ENCODE results near the gene SKIL.
A peak's percentile ranks its signal among the peaks of the same experiment; 100 is the strongest.
"Not testable (repeated sequence)": the region's sequence is repeated elsewhere in the genome, so short reads cannot be mapped to it uniquely, and the experiment has no call there.

SKIL gene, protein sequence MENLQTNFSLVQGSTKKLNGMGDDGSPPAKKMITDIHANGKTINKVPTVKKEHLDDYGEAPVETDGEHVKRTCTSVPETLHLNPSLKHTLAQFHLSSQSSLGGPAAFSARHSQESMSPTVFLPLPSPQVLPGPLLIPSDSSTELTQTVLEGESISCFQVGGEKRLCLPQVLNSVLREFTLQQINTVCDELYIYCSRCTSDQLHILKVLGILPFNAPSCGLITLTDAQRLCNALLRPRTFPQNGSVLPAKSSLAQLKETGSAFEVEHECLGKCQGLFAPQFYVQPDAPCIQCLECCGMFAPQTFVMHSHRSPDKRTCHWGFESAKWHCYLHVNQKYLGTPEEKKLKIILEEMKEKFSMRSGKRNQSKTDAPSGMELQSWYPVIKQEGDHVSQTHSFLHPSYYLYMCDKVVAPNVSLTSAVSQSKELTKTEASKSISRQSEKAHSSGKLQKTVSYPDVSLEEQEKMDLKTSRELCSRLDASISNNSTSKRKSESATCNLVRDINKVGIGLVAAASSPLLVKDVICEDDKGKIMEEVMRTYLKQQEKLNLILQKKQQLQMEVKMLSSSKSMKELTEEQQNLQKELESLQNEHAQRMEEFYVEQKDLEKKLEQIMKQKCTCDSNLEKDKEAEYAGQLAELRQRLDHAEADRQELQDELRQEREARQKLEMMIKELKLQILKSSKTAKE

DNA sequence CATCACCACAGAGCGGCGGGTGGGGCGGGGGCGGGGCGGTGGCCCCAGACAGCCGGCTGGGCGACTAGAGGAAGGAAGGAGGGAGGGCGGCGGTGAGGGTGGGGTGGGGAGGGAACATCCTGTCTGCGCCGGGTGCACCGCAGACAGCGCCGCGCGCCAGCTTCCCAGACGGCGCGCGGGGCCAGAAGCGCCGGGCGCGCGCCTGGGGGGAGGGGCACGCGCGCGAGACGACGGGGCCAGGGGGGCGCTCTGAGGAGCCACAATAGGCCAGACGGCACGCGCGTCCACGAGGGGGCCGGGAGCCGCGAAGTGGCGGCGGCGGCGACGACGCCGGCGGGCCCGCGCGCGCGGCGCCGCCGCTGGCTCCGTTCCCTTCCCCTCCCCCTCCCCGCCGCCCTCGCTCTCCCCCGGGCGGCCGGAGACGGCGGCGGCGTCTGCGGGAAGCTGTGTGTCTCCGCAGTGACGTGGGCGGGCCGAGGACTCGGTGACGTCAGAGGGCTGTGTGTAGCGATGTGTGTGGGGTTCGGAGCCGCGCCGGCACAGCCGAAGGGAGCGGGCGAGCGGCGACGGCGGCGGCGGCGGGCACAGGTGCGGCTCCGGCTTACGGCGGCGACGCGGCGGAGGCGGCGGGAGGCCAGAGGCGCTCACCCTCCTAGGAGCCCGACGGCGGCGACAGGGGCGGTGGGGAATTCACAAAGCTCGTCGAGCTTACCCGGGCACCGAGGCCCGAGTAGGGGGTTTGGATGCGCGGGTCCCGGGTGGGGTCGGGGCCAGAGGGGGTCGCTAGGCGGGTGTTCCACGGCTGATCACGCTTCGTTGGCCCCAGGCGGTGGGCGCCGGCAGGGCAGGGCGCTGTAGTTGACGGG, at the start of gene SKIL:
TSS of gene SKIL (plus strand) at position 540 of the 866 bp plus-strand sequence. CDS start 2,617 bp downstream, outside the sequence.
- peak; percentile 72 for DNase-seq (ENCODE audit: low spot score)

DNA sequence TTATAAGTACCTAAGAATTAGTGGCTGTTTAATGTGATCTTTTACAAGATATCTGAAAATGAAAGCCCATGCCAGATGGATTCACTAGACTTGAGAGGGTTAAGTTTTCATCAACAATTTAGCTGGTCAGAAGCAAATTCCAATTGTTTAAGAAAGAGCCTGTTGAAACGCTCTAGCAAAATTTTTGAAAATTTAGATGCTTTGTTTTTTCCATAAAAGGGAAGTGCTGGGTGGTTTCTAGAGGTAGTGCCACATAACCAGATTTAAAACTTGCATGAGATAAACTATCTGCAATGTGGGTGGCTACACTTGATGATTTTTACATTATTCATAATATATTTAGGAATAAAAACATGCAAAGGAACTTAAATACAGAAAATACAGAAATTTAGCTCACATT, 48.5 kb upstream of the SKIL start:
- DNase-seq (ENCODE audit: low spot score): no peak

DNA sequence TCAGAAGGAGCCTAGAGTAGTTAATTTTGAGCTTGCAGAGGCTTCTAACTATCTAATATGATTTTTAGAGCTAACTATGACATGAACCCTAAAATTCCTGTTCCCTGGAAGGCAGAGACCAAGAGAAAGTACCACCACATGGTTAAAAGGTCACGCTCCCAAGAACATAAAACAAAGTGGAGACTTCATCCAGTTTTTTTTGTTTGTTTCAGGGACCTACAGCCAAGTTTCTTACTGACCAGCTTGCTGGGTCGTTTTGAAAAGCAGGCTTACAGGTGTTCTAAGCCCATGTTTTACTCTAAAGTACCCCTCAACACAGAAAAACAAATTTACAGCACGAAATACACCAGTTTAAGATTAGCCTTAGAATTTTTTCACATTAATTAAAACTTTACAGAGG, 39.6 kb upstream of the SKIL start:
- no peak for DNase-seq (ENCODE audit: low spot score)

DNA sequence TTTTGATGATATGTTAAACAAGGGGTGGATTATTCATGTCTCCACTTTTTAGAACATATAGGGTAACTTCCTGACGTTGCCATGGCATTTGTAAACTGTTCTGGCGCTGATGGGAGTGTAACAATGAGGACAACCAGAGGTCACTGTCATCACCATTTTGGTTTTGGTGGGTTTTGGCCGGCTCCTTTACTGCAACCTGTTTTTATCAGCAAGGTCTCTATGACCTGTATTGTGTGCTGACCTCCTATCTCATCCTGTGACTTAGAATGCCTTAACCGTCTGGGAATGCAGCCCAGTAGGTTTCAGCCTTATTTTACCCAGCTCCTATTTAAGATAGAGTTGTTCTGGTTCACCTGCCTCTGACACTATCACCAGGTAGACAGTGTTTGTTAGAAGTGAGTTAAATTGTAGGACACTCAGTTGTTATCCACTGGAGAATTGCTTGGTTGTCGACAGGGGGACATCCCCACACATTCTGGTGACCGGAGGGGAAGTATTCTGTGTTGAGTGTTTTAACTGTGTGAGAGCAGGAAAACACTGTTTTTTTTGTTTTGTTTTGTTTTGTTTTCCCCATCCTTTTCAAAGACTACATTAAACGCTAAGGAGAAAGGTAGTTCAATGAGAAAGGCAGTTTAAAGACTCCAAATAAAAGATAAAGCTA, 36.9 kb upstream of the SKIL start:
- DNase-seq (ENCODE audit: low spot score): no peak

DNA sequence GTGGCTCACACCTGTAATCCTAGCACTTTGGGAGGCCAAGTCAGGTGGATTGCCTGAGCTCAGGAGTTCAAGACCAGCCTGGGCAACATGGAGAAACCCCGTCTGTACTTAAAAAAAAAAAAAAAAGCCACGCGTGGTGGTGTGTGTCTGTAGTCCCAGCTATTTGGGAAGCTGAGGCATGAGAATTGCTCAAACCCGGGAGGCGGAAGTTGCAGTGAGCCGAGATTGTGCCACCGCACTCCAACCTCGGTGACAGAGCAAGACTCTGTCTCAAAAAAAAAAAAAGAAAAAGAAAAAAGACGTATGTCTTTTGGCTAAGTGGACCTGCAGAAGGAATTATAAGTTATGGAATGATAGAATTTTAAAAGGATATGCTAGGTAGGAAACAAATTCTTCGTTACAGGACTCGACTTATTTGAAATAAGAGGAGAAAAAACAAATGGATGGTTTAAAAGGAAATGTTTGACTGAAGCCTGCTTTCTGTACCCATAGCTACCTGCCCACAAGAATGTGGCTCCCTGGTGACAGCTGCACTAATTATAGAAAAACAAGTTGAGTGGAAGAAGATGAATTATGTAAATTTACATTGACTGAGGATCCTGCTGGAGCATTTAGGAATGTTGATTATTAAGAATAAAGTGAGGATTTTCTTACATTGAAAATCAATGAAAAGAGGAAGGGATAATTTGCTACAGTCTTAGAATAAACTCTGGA, 36.0 kb upstream of the SKIL start:
- no peak for DNase-seq (ENCODE audit: low spot score)

DNA sequence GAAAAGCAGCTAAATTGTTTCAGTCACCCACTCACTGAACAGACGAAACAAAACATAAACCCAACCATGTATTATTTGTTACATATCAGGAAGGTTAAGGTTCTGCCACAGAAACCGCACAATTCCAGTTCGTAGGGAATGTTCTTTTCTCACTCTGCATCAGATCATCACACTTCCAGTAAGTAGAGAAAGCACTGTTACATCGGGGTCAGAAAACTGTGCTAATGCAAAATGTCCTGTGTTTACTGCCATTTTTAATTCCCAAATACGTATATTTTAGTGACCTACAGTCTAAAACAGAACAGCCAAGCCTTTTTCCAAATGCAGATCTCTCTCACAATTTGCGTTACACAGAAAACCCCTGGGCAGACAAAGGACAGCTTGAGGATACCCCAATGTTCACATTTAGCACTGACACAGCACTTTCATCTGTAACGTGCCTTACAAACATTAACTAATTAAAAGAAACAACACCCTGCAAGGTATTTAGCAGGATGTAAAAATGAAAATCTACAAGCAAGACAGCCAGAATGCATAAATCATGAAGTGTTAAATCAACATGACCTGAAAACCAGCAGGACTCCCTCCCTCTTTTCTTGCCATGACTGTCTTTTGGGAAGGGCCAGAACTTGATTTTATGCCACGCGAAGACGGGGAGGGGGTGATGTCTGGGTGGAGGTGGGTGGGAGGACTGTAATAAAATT, 34.8 kb upstream of the SKIL start:
- DNase-seq (ENCODE audit: low spot score): no peak

DNA sequence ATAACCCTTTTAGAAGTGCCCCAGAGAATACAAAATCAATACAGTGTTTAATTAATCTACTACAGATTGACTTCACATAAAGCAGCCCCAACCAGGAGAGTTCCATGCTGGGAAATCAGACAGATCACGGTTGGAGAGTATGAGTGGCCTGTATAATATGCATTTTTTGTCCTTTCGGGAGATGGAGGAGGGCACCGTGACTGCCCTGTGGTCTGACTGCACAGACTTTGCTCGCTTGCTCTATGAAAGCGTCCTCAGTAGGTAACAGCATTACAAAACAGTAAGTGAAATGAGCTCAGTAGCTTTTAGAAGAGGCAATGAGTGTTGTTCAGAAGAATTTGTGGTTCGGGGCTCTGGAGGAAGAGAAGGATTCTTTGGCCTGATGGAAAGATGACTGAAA, 34.2 kb upstream of the SKIL start:
- no peak for DNase-seq (ENCODE audit: low spot score)

DNA sequence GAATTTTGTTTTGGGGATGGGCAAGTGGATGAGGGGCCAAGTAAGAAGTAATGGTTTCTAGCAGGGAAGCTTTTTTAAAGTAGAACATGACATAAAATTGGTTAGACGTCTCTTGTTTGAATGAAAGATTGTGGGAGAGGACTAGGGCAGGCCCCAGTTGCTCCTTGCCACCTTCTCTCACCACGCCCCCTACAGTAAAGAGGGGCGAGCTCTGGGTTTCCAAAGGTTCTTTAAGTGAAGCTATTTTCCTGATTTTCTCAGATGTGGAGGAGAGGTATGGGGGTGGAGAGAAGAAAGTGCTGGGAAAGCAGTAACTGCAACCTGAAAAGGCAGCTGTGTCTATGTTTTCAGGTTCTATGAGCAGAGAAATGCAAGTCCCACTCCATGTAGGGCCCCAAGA, 32.6 kb upstream of the SKIL start:
- DNase-seq (ENCODE audit: low spot score): no peak

DNA sequence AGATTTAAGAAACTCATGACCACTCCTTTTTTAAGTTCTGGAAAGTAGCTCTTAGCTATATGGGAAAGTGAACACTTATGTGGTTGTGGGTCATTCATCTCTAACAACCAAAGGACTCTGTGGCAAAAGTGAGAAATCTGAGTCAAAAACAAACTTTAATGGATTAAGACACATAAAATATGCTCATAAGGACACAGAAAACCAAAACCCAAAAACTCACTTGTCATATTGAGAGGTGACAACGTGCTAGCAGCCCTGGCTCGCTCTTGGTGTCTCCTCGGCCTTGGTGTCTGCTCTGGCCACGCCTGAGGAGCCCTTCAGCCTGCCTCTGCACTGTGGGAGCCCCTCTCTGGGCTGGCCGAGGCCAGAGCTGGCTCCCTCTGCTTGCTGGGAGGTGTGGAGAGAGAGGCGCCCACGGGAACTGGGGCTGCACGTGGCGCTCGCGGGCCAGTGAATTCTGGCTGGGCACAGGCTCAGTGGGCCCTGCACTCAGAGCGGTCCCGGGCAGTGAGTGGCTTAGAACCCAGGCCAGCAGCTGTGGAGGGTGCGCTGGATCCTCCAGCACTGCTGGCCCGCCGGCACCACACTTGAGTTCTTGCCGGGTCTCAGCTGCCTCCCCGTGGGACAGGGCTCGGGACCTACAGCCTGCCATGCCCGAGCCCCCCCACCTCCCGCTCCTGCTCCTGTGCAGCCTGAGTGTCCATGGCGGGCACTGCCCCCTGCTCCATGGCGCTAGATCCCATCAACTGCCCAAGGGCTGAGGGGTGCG, 30.3 kb upstream of the SKIL start:
- DNase-seq (ENCODE audit: low spot score): no peak

DNA sequence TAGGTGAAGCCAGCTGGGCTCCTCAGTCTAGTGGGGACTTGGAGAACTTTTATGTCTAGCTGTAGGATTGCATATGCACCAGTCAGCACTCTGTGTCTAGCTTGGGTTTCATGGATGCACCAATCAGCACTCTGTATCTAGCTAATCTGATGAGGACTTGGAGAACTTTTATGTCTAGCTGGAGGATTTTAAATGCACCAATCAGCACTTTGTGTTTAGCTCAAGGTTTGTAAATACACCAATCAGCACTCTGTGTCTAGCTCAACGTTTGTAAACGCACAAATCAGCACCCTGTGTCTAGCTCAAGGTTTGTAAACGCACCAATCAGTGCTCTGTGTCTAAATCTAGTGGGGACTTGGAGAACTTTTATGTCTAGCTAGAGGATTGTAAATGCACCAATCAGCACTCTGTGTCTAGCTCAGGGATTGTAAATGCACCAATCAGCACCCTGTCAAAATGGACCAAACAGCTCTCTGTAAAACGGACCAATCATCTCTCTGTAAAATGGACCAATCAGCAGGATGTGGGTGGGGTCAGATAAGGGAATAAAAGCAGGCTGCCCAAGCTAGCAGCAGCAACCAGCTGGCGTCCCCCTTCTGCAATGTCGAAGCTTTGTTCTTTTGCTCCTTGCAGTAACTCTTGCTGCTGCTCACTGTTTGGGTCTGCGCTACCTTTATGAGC, 29.5 kb upstream of the SKIL start:
- DNase-seq (ENCODE audit: low spot score): not testable (repeated sequence)

DNA sequence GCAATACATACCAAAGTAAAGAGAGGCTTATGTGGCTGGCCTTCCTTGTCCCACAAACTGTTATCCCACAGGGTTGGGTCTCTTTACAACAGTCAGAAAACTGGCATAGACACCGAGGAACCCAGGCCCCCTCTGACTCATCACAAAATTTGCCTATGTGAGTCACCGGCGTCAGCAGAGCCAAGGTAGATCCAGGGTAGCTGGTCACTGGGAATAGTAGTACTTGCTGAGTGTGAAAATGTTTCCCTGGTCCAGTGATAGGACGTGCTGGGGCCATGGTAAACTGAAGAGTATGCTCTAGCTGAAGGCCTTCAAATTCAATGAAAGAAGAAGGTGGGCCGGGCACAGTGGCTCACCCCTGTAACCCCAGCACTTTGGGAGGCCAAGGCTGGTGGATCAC, 27.1 kb upstream of the SKIL start:
- DNase-seq (ENCODE audit: low spot score): no peak

DNA sequence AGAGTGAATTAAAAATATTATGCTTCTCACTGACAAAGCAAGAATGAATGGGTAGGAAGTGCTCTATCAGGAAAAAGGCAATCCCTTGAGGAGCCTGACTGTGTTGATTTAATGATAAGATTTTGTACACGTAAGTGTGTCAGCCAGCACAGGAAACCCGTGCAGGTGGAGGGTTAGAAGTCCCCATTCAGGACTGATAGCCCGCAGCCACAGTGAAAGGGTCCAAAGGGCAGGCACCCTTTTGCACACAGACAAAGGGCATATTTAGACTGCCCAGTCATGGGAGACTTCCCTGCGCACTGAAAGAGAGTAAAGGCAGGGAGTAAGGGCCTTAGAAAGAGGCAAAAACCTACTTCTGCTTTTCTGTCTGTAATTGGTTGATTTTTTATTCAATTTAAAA, 26.4 kb upstream of the SKIL start:
- peak; percentile 35 for DNase-seq (ENCODE audit: low spot score)

DNA sequence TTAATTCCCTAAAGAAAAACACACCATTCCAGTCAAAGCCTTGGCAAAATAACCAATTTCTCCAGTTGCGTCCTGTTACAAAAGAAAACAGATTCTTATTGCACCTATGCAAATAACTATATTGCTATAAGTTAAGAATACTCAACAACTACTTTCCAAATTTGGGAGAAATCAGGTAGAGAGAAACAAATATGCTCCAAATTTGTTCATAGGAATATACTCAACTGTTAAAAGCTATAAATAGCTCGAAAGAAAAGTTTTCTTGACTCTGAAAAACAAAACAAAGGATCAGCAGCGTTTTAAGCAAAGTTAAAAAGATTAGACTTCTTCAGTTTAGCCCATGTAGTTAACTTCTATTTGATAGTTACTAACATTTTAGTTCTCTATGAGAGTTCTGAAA, 20.1 kb upstream of the SKIL start:
- no peak for DNase-seq (ENCODE audit: low spot score)

DNA sequence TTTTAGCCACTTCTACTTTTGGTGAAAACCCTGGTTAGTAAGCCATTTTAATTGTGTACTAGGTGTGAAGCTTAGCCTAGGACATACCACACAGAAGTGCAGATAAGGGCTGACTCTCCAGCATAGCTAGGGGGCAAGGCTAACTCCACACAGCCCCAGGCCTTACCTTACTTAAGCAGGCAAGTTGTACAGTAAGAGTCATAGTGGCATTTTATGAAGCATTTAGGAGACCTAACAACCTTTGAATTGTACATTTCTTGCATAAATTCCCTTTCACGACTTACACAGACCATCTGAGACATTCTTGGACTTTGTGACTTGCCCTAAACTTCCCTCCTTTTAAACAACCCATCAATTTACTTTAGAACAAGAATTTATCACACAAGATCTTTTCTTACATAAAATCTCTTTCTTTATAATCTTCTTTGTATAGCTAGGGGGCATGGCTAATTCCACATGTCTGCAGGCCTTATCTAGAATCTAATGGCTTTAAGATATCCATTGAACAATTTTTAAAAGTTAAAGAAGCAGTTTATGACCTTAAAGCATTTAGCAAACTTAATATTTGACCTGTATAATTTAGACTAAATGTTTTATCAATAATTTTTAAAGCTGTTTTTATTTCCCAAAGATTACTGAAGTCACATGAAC, 18.7 kb upstream of the SKIL start:
- DNase-seq (ENCODE audit: low spot score): no peak

DNA sequence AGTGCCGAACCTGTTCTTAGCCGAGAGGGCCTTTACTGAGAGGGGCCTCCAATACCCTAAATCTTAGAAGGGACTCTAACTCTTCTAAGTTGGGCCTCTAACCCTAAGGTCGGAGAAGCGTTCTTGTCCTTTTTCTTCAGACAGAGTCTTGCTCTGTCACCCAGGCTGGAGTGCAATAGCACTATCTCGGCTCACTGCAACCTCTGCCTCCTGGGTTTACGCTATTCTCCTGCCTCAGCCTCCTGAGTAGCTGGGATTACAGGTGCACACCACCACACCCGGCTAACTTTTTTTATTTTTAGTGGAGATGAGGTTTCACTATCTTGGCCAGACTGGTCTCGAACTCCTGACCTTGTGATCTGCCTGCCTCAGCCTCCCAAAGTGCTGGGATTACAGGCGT, 15.2 kb upstream of the SKIL start:
- DNase-seq (ENCODE audit: low spot score): not testable (repeated sequence)

DNA sequence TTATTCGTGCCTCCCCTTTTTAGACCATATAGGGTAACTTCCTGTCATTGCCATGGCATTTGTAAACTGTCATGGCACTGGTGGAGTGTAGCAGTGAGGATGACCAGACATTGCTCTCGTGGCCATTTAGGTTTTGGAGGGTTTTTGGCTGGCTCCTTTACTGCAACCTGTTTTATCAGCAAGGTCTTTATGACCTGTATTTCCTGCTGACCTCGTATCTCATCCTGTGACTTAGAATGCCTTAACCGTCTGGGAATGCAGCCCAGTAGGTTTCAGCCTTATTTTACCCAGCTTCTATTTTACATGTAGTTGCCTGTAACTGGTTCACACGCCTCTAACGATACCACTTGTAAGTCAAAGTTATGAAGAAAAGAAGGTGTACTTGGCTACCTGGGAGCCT, 13.7 kb upstream of the SKIL start:
- DNase-seq (ENCODE audit: low spot score): not testable (repeated sequence)

DNA sequence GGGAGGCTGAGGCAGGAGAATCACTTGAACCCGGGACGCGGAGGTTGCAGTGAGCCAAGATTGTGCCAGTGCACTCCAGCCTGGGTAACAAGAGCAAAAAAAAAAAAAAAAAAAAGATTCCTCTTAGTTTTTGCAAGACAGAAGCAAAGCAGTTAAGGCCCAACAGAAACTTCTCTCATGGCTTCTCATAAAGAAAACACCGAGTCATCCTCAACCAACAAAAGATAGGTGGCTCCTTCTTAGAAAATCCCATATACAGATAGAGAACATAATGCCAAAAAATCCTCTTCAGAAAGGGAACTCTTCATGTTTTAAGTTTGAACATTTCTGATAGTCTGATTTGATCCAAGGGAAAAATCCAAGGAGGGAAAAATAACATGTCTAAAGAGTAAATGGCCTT, 12.5 kb upstream of the SKIL start:
- DNase-seq (ENCODE audit: low spot score): no peak

DNA sequence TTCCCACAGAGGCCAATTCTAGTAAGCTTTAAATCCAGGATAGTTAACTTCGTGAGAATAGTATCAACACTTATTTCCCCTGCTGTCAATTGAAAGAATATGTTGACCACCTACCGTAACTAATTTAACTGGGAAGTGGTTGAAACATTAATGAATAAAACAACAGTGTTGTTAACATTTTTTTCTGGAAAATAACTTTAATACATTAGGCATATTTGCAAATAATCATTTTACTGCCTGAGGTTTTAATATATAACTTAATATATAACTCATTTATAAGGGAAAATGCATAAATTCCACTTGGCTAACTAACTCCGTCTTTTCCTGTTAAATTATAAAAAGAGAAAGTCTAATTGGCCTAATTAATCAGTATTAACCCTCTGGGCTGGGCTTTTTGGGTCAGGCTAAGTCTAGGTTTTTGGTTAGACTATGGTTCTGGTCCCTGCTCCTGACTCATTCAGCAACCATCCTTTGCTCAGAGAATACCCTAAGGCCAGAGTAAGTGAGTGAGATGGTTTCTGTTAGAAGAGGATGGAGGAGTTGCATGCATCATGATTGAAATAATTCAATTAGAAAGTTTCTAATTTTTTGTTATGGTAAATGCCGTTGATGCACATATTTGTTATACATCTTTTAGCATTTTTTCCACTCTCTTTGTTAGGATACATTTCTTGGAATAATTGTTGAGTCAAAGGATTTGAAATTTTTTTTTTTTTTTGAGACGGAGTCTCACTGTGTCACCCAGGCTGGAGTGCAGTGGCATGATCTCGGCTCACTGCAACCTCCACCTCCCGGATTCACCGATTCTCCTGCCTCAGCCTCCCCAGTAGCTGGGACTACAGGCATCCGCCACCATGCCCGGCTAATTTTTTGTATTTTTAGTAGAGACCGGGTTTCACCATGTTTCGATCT, 10.8 kb upstream of the SKIL start:
- DNase-seq (ENCODE audit: low spot score): no peak
